HG03108 (cell line): ENCODE measurements around the gene LIN52.

Experiments
- ATAC-seq: cut with Tn5 transposase; IDR thresholded peaks from one replicate; pipeline ENCODE4 v1.9.1; 2021; ENCODE audit warnings: moderate library complexity; ENCODE audit not compliant: unreplicated experiment

Gene LIN52

DNA sequence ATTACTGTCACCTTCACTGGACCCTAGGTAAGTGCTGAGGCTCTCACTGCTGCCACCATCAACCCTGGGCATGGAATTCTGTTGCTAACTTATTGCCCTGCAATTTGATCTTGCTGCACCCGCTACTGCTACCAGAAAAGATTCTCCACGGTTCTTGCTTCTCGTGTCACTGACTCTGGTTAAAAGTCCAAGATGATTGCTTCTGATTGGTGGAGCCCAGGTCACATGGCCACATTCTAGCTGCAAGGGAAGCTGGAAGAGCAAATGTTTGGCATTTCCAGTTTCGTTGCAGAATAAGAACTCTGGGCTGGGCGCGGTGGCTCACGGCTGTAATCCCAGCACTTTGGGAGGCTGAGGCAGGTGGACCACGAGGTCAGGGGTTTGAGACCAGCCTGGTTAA is 147.0 kb downstream of the LIN52 start:
- ATAC-seq = no peak

DNA sequence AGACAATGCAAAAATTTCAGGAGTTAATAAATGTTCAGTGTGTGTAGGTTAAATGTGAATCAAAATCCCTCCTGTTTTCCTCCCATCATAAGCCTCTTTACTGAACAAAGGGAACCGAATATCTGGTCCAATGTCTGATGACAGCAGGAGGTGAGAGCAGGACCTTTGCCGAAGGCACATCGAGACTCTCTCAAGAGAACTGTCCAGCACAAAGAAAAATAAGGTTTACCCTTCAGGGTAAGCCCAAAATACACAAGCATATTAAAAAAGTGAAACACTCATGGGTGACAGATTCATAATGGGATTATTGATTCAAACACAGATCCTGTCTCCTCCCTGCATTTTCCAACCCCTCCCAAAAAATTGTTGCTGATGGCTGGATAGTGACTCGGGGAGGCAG is 150.3 kb downstream of the LIN52 start:
- ATAC-seq = no peak

DNA sequence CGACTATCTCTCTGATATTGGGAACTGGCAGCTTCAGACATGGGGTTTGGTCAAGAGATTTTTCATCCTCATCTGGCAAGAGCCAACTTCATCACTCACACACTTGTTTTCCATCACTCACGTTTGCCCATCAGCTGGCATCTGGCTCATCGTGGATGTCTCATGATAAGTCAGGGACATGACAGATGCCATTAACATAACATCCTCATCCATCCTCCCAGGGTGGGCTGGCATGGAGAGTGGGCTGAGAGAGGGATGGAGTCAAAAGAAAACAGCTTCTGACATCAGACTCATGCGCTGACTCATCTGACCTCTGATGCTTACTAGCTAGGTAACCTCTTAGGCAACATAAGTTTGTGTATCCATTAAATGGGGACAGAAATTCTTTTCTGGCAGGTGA is 152.7 kb downstream of the LIN52 start:
- no peak for ATAC-seq

DNA sequence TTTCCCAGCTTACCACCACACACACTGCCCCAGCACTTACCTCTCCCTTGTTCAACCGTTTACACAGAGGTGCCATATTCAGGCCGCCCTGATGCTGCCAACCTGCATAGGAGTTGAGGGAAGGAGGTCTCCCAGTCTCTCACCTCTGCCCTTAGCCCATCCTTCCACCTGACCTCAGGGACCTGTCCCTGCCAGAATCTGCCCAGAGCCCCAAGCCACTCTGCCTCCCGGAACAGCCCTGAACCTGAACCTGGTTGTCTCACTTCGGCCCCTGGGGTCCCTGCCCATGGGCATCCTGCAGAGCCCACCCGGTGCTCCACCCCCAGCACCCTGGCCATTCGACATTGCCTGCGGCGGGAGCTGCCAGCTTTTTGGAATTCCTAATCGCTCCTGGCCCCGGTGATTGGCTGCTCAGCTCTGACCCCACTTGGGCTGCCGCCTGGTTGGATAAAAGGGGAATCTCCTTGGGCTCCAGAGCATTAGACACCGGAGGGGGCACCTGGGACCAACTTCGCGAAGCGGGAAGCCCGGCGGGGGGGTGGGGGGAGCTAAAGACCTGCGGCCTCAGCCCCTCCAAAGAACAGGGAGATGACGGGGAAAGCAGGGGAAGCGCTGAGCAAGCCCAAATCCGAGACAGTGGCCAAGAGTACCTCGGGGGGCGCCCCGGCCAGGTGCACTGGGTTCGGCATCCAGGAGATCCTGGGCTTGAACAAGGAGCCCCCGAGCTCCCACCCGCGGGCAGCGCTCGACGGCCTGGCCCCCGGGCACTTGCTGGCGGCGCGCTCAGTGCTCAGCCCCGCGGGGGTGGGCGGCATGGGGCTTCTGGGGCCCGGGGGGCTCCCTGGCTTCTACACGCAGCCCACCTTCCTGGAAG is 154.5 kb downstream of the LIN52 start, which contains the start of gene VSX2:
VSX2 (plus strand) TSS at position 476 of the 874 bp plus-strand sequence; CDS start at position 589, 113 bp downstream.
- no peak for ATAC-seq

DNA sequence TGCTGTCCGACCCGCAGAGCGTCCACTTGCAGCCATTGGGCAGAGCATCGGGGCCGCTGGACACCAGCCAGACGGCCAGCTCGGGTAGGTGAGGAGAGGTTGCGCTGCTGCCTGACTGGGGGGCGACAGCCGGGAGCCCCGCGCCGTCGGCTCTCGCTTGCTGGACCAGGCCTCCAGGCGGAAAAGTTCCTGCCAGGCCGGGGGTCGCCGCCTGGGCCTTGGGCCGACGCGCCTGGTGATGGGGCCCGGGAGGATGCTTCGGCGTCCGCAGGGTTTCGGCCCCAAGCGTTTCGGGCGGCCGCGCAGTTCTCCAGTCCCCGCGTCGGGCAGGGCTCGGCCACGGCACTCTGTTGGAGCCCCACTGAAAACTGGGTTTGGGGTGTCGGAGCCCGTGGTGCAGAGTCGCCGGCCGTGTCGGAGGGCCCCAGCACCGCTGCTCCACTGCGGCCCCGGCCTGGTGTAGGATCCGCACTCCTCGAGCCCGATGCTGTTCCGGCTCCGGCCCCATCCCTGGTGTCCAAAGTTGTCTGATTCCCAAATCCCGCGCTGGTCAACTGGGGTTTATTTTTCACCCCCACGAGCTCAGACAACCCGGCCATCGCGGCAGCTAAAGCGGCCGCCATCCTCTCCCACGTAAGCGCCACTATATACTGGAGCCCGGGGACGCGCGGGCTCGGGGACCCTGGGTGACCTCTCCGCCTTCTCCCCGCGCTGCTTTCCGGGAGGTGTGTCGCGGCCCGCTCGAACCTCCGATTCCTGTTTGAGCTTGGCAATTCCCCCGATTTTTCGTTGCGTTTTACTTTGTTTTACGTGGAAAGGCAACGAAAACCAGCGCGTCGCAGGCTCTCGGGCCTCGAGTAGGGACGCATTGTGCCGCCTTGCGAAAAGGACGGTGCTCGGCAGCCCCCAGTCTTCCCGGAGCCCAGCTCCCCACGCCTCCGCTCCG is 155.4 kb downstream of the LIN52 start:
- ATAC-seq = no peak

DNA sequence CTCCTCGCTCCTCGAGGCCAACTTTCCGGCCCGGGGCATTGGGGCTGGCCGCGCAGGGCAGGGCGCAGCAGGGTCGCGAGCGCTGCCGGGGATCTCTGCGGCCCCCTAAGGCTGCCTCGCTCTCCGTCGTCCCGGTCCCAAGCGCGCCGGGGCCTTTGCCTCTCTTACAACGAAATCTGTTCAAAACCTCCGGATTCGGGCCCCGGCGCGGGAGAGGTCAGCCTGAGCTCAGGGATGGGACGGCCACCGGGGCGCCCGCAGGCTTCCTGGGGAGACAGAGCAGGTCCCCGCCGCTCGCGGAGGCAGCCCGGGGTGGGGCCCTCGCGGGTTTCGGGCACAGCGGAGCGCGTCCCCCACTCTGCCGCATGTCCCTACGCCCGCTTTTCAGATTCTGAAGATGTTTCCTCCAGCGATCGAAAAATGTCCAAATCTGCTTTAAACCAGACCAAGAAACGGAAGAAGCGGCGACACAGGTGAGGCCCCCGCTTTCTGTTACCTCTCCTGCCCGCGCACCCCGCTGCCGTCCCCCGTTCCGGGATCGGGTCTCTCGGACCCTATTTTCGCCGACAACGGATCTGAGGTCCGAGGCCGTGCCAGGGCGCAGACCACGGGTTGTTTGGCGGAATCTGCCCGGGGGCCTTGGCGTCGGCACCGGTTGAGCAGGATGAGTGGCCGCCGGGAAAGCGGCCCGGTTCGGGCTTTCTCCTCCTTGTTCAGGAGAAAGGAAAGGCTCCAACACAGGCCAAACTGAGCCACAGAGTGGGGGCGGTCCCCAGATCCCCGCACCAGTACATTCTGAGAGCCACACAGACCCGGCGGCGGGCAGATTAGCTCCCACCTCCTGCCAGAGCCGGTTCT is 156.3 kb downstream of the LIN52 start:
- ATAC-seq = no peak

DNA sequence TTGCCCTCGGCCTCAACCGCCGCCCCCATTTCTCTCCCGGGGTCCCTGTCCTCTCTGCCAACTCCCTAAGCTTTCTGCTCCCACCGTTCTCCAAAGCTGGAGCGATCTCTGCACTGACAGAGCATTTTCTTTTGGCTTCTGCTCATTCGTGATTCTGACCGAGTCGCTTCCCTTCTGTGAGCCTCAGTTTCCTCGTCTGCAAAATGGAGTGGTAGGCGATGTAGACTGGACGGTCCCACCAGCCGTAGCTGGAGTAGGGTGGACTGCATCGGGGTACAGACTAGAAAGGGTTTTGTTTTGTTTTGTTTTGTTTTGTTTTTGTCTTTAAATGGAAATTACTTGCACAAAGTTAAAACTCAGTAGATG is 156.9 kb downstream of the LIN52 start:
- no peak for ATAC-seq

DNA sequence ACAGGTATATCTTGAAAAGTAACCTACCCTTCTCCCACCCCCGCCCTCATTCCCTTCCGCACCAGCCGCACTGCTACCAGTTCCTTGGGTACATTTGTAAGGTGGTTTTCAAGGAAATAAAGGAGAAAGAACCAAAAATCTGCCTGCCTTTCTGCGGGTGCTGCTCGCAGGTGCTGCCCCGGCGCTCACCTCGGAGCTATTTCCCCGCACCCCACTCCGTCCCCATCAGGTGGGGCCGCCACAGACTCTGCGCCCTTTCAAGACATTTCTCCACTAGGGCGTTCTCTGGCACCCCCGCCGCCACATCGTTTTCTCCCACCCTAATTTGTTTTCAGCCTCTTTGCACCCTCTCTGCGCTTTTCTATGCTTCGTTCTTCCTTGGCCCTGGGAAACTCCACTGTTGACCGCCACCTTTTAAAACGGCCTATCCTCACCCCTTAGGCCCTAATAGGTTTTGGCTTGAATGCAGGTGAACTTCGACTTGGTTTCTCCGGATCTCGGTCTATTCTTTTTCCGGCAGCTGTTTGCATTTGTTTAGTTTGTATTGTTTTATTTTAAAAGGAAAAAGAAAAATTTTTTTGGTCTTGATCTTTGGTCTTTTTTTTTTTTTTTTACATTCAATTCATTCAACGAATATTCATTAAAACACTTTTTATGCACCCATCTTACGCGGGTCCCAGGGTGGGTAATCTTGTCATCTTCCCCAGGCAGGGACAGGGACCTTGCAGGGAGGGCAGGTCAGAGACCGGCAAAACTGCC is 157.4 kb downstream of the LIN52 start:
- ATAC-seq = no peak

DNA sequence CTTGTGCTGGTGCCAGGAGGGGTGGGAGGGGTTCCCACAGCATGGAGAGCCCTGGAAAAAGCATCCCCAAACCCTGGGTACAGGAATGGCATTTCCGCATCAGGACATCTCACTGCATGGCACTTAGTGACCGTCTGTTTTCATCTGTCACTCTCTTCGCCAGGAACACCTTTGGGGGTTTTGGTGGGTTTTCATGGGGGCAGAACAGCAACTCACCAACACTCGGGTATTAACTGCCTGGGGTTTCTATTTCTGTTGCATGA is 158.0 kb downstream of the LIN52 start:
- no peak for ATAC-seq

DNA sequence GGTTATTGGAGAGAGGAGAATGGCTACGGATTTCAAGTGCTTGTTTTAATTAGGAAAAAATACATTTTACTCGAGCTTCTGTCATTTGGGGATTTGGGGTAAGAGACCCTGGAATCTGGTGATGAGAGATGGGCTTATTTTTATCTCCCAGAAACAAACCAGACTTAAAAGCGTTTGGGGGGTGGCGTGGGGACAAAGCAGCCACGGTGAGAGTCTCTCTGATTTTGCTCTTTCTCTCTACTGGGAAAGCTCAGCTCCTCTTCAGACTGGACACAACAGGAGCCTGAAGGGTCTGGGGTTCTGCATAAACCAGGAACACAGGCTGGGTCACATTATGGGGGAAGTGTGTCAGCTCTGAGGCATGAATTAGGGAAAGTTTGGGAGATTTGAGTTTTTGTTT is 158.3 kb downstream of the LIN52 start:
- ATAC-seq = no peak

DNA sequence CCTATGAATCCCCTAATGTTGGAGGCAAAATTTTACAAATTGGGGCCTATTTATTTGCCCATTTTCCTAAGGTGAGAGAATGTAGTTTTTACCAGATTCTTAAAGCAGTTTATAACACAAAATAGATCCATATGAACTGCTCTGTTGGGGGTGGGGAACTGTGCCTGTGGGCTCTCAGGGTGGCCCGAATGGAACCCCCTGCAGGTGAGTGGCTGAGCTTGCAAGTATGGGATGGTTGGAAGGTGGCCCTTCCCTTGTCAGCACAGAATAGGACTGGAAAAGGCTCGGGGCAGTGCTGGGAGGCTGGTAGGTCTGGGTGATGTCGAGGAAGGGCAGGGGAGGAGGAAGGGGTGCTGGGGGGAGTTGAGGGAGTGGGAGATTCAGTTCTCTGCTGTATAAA is 159.4 kb downstream of the LIN52 start:
- ATAC-seq = no peak

DNA sequence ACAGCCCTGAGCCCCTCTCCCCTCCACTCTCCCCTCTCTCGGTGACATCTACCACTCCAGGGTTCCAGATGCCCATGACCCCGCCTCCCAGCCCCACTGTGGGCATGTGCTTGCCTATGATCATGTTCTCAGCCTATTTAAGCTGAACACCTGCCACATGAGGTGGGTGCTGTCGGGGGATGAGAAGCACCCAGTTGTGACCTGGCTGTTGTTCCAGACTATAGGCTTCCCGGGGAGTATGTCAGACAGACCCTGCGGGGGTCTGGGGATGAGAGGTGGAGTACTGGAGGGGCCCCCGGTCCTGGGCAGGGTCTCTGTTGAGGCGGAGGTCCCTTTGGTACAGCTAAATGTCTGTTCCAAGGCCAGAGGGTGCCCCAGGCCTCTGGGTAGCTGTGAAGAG is 160.5 kb downstream of the LIN52 start:
- ATAC-seq = no peak

DNA sequence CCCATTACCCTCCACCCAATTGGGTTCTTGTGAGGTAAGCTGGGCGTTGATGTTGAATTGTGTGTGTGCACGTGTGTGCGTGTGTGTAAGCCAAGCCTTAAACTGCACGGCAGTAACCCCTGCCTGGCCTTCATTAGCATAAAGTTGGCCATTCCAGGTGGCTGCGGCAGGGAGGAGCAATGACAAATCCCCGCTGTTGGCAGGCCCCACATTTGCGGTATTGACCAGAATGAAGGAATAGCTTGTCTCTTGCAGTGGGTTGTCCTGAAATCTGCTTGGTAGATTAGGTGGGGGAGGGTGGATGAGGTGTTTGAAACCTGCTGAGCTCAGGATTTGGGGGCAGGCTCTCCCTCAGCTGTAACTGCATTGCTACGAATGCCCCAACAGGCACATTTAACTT is 161.8 kb downstream of the LIN52 start:
- ATAC-seq = no peak

DNA sequence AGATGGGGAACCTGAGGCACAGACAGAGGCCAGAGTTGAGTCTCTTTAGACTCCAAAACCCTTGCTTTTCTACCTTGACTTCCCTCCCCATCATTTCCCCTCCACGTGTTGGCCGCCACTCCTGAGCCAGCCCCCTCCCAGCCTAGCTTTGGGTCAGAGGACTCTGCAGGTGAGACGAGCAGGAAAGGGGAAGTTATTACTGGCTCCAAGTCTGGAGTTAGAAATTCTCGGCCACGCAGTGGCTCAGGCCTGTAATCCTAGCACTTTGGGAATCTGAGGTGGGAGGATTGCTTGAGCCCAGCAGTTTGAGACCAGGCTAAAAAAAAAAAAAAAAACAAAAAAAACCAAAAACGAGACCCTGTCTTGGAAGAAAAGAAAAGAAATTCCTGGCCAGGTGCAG is 163.3 kb downstream of the LIN52 start:
- ATAC-seq = no peak

DNA sequence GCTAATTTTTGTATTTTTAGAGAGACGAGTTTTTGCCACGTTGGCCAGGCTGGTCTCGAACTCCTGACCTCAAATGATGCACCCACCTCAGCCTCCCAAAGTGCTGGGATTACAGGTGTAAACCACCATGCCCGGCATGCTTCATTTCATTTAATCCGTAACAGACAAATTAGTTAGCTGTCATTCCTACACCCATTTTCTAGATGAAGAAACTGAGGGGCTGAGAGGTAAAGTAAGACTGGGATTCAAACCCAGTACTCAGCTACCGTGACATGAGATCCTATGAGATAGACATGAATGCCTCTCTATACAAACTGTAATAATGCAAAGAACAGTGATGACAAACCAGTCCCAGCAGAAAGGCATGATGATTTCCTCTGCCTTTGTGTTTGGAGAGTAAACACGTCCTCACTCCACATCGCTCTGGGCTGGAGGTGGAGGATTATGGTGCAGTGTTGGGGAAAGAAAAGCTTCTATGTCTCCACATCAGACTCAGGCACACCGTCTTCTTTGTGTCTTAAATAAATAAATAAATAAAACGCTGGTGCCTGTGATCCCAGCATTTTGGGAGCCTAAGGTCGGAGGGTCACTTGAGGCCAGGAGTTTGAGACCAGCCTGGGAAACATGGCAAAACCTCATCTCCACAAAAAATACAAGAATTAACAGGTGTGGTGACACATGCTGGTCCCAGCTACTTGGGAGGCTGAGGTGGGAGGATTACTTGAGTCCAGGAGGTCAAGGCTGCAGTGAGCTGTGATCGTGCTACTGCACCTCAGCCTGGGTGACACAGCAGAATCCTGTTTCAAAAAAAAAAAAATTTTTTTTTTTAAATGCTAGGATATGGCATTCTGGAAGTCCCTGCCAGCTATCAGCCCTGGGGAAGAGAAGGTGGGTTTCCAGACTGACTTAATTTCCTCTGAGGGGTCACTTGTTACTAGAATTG is 164.9 kb downstream of the LIN52 start:
- ATAC-seq = no peak
